ENCODE measurements around the gene NR1H2.
"Not testable (repeated sequence)": the region's sequence is repeated elsewhere in the genome, so short reads cannot be mapped to it uniquely, and the experiment has no call there.

NR1H2 gene

GRCh38 chr19:50376166-50377050 lies at the start of gene NR1H2:
NR1H2 (plus strand) TSS chr19:50376457; CDS start chr19:50377606, 1,149 bp downstream.
- peak; percentile 92 for DNase-seq (ENCODE audit: low spot score)

GRCh38 chr19:50327013-50327412 lies 49.2 kb upstream of the NR1H2 start:
- no peak for DNase-seq (ENCODE audit: low spot score)

DNA sequence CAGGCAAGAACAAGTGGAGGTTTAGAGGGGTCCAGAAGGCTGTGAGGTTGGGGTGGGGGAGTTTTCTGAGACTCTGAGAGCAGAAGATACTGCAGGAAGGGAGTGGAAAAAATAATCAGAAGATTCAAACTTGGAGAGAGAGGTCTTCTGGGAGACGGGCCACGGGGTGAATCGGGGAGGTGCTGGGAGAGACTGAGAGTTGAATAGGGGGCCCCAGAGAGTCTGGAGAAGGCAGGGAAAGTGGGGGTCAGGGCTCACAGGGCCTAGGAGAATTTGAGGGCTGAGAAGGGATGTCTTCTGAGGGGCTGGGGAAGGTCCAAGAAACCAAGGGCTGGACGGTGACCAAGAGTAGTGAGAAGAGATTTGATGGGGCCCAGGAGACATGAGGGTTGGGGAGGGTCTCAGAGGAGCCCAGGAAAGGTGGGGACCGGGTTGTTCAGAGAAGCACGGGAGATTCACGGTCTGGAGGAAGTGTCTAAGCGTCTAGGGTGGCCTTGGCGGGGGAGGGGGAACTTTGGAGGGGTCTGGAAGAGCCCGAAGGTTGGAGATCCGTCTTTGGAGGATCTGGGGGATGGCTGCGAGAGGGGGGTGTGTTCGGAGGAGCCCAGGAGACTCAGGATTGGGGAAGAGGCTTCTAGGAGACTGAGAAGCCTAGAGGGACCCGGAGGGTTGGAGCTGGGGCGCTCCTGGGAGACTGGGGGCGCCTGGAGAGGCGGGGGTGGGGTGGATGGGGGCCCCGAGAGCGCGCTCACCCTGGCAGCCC lies 48.6 kb upstream of the NR1H2 start:
- DNase-seq (ENCODE audit: low spot score): no peak

DNA sequence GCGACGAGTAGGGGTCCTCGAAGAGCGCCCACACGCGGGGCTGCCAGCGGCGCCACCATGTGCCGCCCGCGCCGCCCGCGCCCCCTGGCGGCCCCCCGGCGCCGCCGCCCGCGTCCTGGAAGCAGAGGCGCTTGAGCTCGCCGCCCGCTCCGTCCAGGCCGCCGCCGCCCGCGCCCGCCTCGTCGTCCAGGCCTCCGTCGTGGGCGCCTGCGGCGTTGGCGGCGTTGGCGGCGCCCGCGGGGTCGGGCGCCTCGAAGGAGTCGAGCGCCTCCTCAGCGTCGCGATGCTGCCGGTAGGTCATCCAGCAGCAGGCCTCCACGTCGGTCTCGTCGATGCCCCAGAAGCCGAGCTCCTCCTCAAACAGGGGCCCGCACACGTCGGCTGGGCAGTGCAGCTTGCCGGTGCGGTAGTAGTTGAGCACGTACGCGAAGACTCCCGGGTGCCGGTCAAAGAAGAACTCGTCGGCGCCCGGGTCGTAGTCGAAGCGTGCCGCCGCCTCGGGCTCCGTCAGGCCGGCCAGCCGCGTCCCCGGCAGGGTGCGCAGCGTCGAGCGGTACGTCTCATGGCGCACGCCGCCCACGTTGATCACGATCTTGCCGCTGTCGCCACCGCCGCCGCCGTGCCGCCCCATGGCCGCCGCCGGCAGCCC lies 47.9 kb upstream of the NR1H2 start:
- no peak for DNase-seq (ENCODE audit: low spot score)

- DNase-seq (ENCODE audit: low spot score): no peak
Observed at GRCh38 chr19:50328873-50329145, 47.4 kb upstream of the NR1H2 start.

GRCh38 chr19:50329146-50329925 lies 46.9 kb upstream of the NR1H2 start, which contains the start of gene KCNC3:
KCNC3 (minus strand) TSS chr19:50329377; CDS start chr19:50329082, 295 bp downstream.
- DNase-seq (ENCODE audit: low spot score): peak; percentile 98

DNA sequence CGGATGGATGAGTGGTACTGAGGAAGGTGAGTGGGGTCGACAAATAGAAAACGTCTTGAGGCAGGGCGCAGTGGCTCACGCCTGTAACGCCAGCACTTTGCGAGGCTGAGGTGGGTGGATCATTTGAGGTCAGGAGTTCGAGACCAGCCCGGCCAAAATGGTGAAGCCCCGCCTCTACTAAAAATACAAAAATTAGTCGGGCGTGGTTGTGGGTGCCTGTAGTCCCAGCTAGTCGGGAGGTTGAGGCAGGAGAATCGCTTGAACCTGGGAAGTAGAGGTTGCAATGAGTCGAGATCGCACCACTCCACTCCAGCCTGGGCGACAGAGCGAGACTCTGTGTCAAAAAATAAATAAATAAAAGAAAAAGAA lies 46.3 kb upstream of the NR1H2 start:
- not testable (repeated sequence) for DNase-seq (ENCODE audit: low spot score)

DNA sequence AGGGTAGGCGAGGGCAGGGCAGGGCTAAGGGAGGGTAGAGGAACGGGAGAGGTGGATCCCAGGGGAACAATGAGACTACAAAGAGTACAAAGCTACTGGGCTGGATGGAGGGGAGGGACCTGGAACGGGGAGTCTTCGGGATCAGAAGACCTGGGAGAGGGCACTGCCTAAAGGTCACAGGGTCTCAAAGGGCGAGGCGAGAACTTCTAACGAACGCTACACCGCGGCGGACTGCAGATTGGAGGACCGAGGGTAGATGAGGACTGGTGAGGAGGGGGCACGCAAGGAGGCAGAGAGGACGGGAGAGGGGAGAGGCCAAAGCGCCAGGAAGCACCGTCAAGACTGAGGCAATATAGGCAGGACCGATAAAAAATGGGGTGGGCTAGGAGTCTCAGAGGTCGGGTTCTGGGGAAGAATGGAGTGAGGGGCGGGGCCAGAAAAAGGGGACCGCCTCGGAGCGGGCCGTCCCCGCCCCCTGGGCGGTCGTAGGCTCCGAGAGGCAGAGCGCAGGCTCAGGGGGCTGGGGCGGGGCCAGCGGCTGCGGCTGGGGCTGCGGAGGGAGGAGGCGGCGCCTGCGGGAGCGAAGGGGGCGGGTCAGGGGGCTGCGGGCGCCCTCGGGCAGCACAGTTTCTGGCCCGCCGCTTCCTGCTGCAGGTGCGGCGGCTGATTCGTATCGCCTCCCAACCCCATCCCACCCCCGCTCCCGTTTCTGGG lies 45.7 kb upstream of the NR1H2 start:
- peak; percentile 76 for DNase-seq (ENCODE audit: low spot score)

DNA sequence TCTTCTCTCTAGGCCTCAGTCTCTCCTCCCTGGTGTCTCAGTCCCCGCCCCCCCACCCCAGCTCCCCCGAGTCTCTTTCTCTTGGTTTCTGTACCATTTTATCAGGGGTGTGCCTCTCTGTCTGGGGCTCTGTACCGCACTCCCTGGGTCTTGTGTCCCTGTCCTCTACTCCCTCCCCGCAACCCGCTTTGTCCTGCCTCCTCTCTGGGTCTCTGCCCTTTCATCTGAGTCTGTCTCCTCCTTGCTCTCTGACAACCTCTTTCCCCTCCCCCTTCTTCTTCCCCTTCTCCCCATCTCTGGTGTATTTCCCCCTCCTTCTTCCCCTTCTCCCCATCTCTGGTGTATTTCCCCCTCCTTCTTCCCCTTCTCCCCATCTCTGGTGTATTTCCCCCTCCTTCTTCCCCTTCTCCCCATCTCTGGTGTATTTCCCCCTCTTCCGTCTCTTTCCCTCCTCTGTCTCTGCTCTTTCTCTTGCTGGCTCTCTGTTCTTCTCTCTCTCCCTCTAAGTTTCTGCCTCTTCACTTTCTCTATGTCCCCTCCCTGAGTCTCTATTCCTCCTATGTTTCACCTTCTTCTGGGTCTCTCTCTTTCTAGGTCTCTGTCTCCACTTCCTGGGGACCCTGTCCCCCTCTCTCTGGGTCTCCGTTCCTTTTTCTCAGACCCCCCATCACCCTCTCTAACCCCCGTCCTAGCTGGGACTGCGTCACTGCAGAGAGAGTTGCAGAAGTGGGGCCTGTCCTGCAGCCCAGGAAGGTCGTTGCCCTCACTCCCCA lies 44.9 kb upstream of the NR1H2 start:
- no peak for DNase-seq (ENCODE audit: low spot score)

GRCh38 chr19:50331994-50332243 lies 44.3 kb upstream of the NR1H2 start:
- DNase-seq (ENCODE audit: low spot score): no peak

- peak; percentile 7 for DNase-seq (ENCODE audit: low spot score)
Observed at GRCh38 chr19:50332244-50333038, 43.8 kb upstream of the NR1H2 start.

DNA sequence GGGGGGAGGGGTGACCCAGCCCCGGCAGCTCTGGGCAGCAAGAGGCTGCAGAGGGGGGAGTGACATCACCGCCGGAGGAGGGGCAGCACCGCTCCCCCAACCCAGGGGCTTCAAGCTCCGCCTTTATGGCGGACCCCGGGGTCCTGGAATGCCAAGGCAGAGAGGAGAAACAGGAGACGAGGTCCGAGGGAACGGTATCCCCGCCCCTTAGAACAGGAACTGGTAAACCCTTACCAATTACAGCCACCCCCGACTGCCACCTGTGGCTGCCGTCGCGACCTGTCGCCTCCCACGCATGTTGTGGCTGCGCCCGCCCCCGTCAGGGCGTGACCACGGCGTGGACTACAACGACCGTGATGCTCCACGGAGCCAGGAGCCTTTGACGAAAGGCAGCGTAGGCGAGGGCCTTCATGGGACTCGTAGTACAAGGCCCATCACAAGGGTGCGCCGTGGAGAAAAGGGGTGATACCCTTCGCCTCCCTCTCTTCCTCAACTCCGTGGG lies 43.0 kb upstream of the NR1H2 start:
- DNase-seq (ENCODE audit: low spot score): no peak

DNA sequence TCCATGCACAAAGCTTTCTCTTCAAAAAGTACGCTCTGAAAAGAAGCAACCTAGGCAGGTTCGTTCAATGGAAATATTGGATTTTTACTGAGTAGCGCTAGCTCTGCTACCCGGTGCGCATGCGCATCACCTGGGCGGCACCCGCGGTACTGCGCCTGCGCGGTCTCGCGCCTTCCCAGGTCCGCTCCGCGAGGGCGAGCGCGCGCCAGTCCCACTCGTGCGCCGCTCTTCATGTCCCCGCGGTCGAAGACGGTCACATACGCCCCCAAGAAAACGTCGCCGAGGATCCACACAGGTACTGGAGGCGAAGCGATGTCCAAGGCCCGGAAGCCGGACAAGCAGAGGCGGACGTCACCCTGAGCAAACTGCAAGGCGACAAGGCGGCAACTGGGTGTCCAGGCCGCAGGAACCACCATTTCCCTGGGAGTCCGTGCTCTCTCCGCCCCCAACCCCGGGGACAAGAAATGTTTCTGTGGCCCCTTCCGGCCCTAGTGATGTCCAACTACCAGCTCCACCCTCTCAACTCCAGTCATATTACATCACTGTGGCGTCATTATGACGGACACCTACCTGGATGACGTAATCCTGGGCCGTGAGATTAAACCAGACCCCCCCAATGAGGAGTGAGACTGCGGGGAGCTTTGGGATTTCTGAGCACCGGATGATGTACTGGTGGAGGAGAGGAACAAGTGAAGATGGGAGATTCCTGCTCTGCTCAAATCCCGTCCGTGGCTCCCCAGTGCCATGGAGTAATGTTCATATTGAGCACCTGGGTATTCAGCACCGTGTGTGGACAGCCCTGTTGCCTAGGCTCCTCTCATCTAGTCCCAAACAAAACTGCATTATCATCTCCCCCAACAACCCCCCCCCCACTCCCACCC lies 42.3 kb upstream of the NR1H2 start:
- peak; percentile 92 for DNase-seq (ENCODE audit: low spot score)

- DNase-seq (ENCODE audit: low spot score): no peak
Observed at GRCh38 chr19:50334741-50335421, 41.4 kb upstream of the NR1H2 start.

DNA sequence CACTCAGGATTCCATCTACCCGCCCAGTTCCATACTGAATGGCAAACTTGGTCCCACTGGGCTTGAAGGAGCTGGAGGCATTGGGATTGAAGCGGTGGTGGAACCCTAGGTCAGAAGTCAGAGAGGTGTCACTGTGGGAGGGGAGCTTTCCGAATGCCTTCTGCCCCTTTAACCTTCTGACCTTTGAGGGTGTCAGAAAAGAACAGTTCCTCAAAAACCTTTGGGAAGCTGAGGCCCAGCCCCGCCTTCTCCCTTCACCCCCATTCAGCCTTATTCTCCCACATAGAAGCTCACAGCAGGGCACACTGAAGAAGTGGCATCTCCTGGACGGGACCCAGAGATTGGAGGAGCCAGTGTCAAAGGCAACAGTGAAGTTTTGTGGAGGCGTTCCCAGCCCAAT lies 39.2 kb upstream of the NR1H2 start:
- not testable (repeated sequence) for DNase-seq (ENCODE audit: low spot score)

DNA sequence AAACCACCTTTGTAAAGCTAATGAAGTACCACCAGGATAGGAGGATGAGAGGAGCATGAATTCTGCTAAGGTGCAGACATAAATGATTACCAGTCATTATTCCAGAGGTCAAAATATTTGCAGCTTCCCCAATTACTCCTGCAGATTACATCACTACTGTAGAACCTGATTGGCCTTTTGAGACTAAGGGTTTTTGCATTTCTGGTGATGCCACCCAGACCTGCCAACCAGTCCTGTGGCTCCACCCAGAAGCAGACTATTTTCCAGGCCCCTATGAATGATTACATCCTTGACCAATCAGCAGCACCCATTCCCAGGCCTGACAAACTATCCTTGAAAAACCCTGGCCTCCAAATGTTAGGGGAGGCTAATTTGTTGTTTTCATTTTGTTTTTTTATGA lies 35.9 kb upstream of the NR1H2 start:
- no peak for DNase-seq (ENCODE audit: low spot score)

- no peak for DNase-seq (ENCODE audit: low spot score)
Observed at GRCh38 chr19:50341091-50341564, 35.1 kb upstream of the NR1H2 start.

DNA sequence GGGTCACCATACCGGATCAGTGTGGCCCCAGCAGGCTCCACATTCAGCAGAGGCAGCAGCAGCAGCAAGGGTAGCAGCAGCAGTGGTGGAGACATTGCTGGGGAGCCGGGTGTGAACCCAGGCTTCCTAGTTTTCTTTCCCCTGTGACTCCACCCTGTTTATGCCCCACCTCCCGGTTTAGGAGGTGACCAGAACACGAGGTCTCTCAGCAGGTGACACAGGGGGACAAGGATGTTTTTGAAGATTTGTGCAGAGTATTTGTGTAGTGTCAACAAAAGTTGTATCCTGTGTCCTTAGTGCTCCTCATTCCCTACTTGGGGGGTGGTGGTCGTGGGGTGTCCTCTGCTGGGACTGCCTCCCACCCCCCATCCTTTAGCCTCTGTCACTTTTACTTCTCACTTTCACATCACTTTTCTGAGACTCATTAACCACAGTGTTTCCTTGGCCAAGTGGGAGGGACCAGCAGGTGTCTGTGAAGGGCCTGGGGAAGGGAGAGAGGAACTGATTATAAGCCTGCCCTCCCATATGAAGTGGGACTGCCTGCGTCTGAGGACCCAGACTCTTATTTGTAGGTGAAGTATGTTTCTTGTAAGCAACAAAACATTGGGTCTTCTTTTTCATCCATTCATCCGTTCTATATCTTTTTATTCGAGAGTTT lies 31.5 kb upstream of the NR1H2 start:
- DNase-seq (ENCODE audit: low spot score): no peak
